ENCODE data around the gene CADM3. TPM values are rescaled to one million over a fixed set of nuclear protein-coding genes. Genes with fewer than 3 reads are reported as not detected.

The CADM3 gene
- total and polyA plus RNA-seq, 2 donors (not counting 1 experiment from before 2014, with no cell fraction given): 0.32 to 0.33 TPM

DNA sequence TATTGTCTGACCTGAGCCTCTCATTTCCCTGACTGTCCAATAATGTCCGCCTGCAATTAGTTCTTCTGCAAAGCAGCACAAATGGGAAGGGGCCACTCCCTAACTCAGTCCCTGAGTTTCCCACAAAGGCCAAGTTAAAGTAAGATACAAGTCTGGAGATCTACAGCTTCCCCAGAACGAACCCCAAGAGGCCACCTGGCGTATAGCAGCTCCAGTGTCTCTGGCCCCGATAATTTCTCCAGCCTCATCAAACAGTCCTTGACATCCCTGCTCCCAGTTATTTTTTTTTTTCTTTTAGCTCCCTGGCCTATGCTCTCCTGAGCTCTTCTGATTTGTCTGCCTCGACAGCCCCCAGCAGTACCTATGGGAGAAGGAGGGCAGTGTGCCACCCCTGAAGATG is 25.1 kb downstream of the CADM3 start:
- Histone ChIP-seq H3K27me3 (replicated peaks in 1 of 4; ENCODE audit: control extremely low read depth in 1 of 4, control insufficient read depth in 3 of 4, insufficient read depth in 4 of 4, low read length in 3 of 4) (peaks cover 0 to 16% (median 3%) of the 10 kb centered on the region in 4 experiments), H2AFZ (ENCODE audit: insufficient read depth, low read depth, low read length, poor library complexity, severe bottlenecking) (no peak overlapping the region), H3K4me2 (replicated peaks; ENCODE audit: low read depth, low read length, poor library complexity, severe bottlenecking) (no peak overlapping the region), H3K79me2 (ENCODE audit: control insufficient read depth, insufficient read depth, low read length) (no peaks in the 10 kb centered on the region), H3K36me3 (replicated peaks in 1 of 2; ENCODE audit: control extremely low read depth in 1 of 2, control insufficient read depth in 1 of 2, extremely low read depth in 1 of 2, insufficient read depth in 2 of 2, low read length in 1 of 2) (no peaks in the 10 kb centered on the region), H3K9ac (ENCODE audit: low read length) (no peak overlapping the region), H4K20me1 (ENCODE audit: control insufficient read depth, insufficient read depth, low read length, poor library complexity, severe bottlenecking) (no peaks in the 10 kb centered on the region), H3K4me3 (ENCODE audit: control extremely low read depth in 1 of 5, extremely low read depth in 1 of 5, insufficient read depth in 1 of 5, low read depth in 2 of 5, low read length in 4 of 5) (no peak overlapping the region), H3K27ac (ENCODE audit: low read length in 2 of 2) (no peak overlapping the region), H3K9me3 (ENCODE audit: control extremely low read depth in 1 of 3, control insufficient read depth in 2 of 3, insufficient read depth in 1 of 3, low read length in 2 of 3) (no peaks in the 10 kb centered on the region), H3K4me1 (ENCODE audit: control insufficient read depth in 2 of 2, insufficient read depth in 2 of 2, low read length in 2 of 2) (peaks cover 0 to 4% of the 10 kb centered on the region in 2 donors)
- peaks cover 26% of the 10 kb centered on the region for H3K27me3 Mint-ChIP-seq
- no peak for DNase-seq
- WGBS (ENCODE audit: insufficient coverage): 91% methylated on average over 4 of the region's 5 CpGs
- POLR2A ChIA-PET: no interaction called here
- no peaks in the 10 kb centered on the region for H3K9me3 Mint-ChIP-seq (ENCODE audit: insufficient read depth)
- no peak overlapping the region for H3K27ac Mint-ChIP-seq
- intact Hi-C loops (cut with micrococcal nuclease): no loop called here
- ATAC-seq (ENCODE audit: low read depth): no peak
- CTCF ChIA-PET: interaction anchor here (0.6 to 9.3 kb wide), 10 partner anchors 8 to 1314 kb away, joined by 3 to 102 read pairs (median 4); no protein-coding TSS in a partner anchor
- TF ChIP-seq, protein P1, sequence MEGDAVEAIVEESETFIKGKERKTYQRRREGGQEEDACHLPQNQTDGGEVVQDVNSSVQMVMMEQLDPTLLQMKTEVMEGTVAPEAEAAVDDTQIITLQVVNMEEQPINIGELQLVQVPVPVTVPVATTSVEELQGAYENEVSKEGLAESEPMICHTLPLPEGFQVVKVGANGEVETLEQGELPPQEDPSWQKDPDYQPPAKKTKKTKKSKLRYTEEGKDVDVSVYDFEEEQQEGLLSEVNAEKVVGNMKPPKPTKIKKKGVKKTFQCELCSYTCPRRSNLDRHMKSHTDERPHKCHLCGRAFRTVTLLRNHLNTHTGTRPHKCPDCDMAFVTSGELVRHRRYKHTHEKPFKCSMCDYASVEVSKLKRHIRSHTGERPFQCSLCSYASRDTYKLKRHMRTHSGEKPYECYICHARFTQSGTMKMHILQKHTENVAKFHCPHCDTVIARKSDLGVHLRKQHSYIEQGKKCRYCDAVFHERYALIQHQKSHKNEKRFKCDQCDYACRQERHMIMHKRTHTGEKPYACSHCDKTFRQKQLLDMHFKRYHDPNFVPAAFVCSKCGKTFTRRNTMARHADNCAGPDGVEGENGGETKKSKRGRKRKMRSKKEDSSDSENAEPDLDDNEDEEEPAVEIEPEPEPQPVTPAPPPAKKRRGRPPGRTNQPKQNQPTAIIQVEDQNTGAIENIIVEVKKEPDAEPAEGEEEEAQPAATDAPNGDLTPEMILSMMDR (IDR thresholded peaks at IDR 0.05): peak; percentile 26
- no peak for TF ChIP-seq EZH2 (IDR thresholded peaks at IDR 0.05; ENCODE audit: borderline replicate concordance, insufficient read depth, low read depth, low read length, poor library complexity, severe bottlenecking)
- H3K4me1 Mint-ChIP-seq: no peaks in the 10 kb centered on the region
- no peak overlapping the region for H3K4me3 Mint-ChIP-seq
